Pulmonary artery endothelial cell (primary cell): ENCODE data around the gene SLC38A2. TPM values are rescaled to one million over a fixed set of nuclear protein-coding genes. Genes with fewer than 3 reads are reported as not detected.
"Not testable (repeated sequence)": the region's sequence is repeated elsewhere in the genome, so short reads cannot be mapped to it uniquely, and the experiment has no call there.

Experiments used
- DNase-seq: peaks from one replicate; pipeline ENCODE4 v3.0.0-alpha.2; 2011; ENCODE audit warnings: low read depth, low spot score
- total RNA-seq: library from RNA; depleted of rRNA; stranded (reverse); fragments of >200 nt; gene quantifications from 2 replicates; pipeline ENCODE4 v1.2.3, GENCODE V29; 2014

Gene SLC38A2
- total RNA-seq = 423 and 674 TPM in 2 replicates

DNA sequence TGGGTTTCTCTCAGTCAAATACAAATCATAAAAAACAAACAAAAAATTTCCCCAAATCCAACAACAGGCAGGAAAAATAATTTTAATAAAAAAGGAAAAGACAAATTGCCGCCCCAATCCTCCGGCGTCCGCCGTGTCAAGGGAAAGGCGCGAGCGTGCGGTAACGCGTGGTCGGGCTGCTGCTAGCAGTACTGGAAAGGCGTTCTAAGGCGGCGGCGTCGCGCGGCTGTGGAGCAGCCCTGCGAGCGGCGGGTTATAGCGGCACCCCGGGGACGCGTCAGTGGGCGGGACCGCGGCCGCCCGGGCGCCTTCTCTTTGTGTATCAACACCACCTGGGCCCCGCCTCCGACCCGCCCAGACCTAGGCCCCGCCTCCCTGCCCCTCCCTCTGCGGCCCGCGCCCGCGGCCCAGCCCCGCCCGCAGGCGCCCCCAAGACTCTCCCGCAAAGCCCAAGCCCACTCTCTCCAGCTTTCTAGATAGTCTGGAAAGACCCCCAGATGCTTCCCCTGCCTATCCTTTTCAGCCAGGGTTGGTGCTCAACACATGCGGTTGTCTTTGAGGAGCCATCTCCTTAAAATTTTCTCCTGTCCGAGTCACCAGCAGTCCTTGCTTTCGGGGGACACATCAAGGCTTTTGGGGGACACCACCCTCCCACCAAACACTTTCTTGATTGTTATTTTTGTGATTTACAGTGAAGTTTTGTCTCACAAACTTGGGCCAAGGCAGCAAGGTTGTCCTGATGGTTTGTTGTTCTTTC lies at the start of gene SLC38A2:
TSS of gene SLC38A2 (minus strand) at position 230 of the 757 bp plus-strand sequence. CDS start 1,480 bp downstream, outside the sequence.
- no peak for DNase-seq

DNA sequence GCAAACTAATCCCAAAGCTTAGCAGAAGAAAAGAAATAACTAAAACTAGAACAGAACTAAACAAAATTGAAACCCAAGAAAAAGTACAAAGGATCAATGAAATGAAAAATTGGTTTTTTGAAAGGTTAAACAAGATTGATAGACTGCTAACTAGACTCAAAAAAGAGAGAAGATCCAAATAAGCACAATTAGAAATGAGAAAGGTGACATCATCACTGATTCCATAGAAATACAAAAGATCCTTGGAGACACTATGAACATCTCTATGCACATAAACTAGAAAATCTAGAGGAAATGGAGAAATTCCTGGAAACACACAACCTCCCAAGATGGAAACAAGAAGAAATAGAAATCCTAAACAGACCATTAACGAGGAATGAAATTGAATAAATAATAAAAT lies 47.1 kb upstream of the SLC38A2 start:
- no peak for DNase-seq

- no peak for DNase-seq
These were observed 43.0 kb upstream of the SLC38A2 start for GRCh38 chr12:46415552-46415951.

- DNase-seq = no peak
These were observed 42.2 kb upstream of the SLC38A2 start for GRCh38 chr12:46414591-46415268.

- DNase-seq = no peak
These were observed 40.8 kb upstream of the SLC38A2 start for GRCh38 chr12:46413368-46413767.

- DNase-seq = no peak
These were observed 40.3 kb upstream of the SLC38A2 start for GRCh38 chr12:46412857-46413256.

DNA sequence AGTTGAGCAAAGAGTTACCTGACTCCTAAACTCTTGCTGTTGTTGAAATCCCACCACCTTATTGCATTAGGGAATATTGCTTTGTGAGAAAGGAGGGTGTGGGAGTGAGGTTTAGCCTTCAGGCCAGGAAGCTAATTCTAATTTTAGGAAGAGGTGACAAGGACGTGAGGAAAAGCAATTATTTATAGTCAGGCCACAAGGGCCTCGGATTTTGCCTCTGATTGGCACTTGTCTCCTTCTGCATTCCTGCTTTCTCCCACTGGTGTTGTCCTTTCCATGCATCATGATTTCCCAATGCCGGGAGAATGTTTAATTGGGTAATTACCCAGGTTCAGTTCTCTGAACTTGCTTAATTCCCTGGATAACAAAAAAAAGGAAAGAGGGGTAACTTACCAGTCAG lies 37.9 kb upstream of the SLC38A2 start:
- no peak for DNase-seq

DNA sequence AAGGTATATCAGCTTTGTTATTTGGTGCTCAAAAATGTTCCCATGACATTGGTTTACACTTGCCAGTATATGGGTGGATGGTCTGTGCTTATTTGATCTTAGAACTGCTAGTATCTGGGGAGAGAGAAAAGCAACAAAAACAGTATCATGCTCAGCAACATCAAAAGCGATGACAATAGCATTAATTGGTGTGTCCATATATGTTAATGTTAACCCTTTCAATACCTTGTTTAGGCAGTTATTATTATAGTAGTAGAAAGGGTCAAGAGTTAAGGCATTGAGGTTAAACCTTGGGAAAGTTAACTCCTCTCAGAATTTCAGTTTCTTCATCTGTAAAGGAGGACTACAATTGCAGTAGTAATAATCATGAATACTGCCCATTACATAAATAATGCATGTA lies 37.4 kb upstream of the SLC38A2 start:
- no peak for DNase-seq

DNA sequence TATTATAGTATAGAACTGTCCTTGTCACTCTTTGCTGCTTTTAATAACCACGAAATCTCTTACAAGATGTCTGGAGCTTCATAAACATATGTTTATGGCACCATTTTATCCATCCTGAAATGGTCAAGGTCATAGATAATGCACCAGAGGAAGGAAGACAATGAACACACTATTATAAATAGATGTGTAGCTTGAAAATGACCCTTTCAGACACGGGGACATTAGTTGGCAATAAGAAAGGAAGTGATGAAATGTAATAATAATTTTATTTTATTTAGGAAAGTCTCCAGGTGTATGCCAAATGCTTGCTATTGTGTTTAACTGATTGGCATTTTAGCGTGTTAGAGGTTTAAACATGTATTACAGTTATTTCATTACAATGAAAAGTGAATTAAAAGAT lies 36.8 kb upstream of the SLC38A2 start:
- DNase-seq = no peak

DNA sequence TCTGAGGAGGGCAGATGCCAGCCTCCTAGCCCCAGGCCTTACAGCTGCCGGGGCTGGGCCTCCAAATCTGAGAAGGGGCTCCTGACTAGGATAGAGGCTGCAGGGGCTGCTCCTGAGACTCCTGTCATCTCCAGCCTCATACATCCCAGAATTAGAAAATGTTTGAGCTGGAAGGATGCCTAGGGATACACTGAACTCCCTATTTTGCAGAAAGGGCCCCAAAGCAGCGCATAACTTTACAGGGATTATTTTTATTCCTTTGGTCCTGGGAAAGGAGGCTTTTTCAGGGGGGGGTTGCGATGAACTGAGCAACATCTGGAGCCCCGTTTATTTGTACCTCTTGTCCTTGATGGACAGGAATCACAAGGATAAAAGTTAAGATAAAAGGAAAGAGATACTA lies 35.9 kb upstream of the SLC38A2 start:
- DNase-seq = no peak

GRCh38 chr12:46407361-46407760 lies 34.8 kb upstream of the SLC38A2 start:
- no peak for DNase-seq

- no peak for DNase-seq
These were observed 33.9 kb upstream of the SLC38A2 start for GRCh38 chr12:46406352-46407027.

GRCh38 chr12:46404733-46405132 lies 32.2 kb upstream of the SLC38A2 start:
- no peak for DNase-seq

- DNase-seq = no peak
These were observed 31.7 kb upstream of the SLC38A2 start for GRCh38 chr12:46404225-46404631.

DNA sequence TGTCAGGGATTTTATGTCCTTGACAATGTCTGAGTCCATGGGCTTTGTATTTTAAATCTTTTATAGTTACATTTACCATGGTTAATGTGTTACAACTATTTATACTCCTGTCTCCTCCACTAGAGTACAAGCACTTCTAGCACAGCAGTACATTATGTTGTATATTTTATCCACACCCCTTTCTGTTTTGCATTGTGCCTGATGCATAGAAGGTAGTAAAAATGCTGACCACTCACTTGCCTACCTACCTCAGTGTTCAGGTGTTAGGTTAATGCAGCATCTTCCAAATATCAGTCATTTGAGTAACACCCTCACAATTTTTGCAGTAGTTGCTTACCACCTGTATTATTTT lies 31.1 kb upstream of the SLC38A2 start:
- no peak for DNase-seq

- no peak for DNase-seq
These were observed 30.6 kb upstream of the SLC38A2 start for GRCh38 chr12:46402941-46403718.

GRCh38 chr12:46402451-46402850 lies 29.9 kb upstream of the SLC38A2 start:
- no peak for DNase-seq

DNA sequence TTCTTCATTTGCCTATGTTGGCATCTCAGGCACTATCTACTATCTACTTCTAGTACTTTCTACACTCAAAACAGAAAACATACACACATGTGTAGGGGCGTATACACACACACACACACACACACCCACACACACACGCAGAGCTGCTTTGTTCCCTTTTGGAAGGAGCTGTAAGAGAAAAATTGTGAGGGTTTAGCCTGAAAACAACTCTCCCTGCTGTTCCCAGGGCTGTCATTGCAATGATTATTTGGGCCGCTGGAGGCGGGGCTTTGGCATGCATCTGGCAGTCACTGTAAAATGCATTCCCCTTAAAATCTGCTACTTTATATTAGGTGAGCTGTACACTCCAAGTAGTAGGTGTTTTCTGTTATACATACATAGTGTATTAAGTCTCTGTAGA lies 29.1 kb upstream of the SLC38A2 start:
- no peak for DNase-seq

DNA sequence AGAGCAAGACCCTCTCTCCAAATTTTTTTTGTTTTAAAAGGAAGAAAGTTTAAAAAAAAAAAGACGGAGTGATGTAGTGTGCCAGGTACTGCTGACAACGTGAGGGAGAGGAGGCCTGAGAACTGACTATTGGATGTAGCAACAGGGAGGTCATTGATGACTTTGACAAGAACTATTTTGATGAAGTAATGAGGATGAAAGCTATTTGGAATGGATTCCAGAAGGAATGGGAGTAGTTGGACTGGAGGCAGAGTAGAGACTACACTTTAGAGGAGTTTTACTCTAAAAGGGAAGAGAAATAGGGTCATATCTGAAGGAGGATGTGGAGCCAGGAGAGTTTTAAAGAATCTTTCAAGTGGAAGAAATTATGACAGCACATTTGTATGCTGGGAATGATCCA lies 27.8 kb upstream of the SLC38A2 start:
- DNase-seq = no peak

- DNase-seq = not testable (repeated sequence)
These were observed 27.1 kb upstream of the SLC38A2 start for GRCh38 chr12:46399461-46400248.

GRCh38 chr12:46396826-46397225 lies 24.3 kb upstream of the SLC38A2 start:
- no peak for DNase-seq
